GM18502 (cell line): ENCODE data around the gene BMPR1A.
"Not testable (repeated sequence)": the region's sequence is repeated elsewhere in the genome, so short reads cannot be mapped to it uniquely, and the experiment has no call there.

Experiments
- ATAC-seq: cut with Tn5 transposase; IDR thresholded peaks from one replicate; pipeline ENCODE4 v1.9.1; 2021; ENCODE audit warnings: mild to moderate bottlenecking; ENCODE audit not compliant: unreplicated experiment, poor library complexity

The BMPR1A gene

GRCh38 chr10:86929468-86930380 is 173.3 kb downstream of the BMPR1A start:
- ATAC-seq: no peak

- no peak for ATAC-seq
Observed at GRCh38 chr10:86931872-86932271, 175.5 kb downstream of the BMPR1A start.

- no peak for ATAC-seq
Observed at GRCh38 chr10:86932674-86933073, 176.3 kb downstream of the BMPR1A start.

- ATAC-seq: not testable (repeated sequence)
Observed at GRCh38 chr10:86934162-86934711, 177.8 kb downstream of the BMPR1A start.

- no peak for ATAC-seq
Observed at GRCh38 chr10:86936661-86937501, 180.5 kb downstream of the BMPR1A start.

GRCh38 chr10:86937502-86938154 is 181.2 kb downstream of the BMPR1A start:
- no peak for ATAC-seq

GRCh38 chr10:86938260-86938659 is 181.8 kb downstream of the BMPR1A start:
- no peak for ATAC-seq

- ATAC-seq: not testable (repeated sequence)
Observed at GRCh38 chr10:86940076-86940475, 183.7 kb downstream of the BMPR1A start.

GRCh38 chr10:86940677-86941076 is 184.3 kb downstream of the BMPR1A start:
- ATAC-seq: no peak

- ATAC-seq: no peak
Observed at GRCh38 chr10:86941426-86941825, 185.0 kb downstream of the BMPR1A start.

- no peak for ATAC-seq
Observed at GRCh38 chr10:86941991-86942421, 185.6 kb downstream of the BMPR1A start.

GRCh38 chr10:86942441-86943315 is 186.3 kb downstream of the BMPR1A start:
- ATAC-seq: no peak

- no peak for ATAC-seq
Observed at GRCh38 chr10:86943316-86944030, 187.1 kb downstream of the BMPR1A start.

GRCh38 chr10:86944031-86944419 is 187.6 kb downstream of the BMPR1A start:
- no peak for ATAC-seq

- ATAC-seq: no peak
Observed at GRCh38 chr10:86944471-86944870, 188.1 kb downstream of the BMPR1A start.

GRCh38 chr10:86944907-86945306 is 188.5 kb downstream of the BMPR1A start:
- no peak for ATAC-seq

GRCh38 chr10:86945361-86946212 is 189.2 kb downstream of the BMPR1A start:
- no peak for ATAC-seq
